Keratinocyte (primary cell): Measurements from ENCODE around the gene GSTT2B. TPM values are rescaled to one million over a fixed set of nuclear protein-coding genes. Genes with fewer than 3 reads are reported as not detected.

Experiments
- DNase-seq: peaks from one replicate; pipeline ENCODE4 v3.0.0-alpha.2; 2011; ENCODE audit warnings: low read depth, missing footprints, low spot score
- FAIRE-seq: peaks from 2 replicates; lab custom pipeline; 2011; peaks lifted over from hg19 to GRCh38; lab: Jason Lieb, UNC
- H2AFZ ChIP-seq: 2 replicates; pipeline ENCODE4 v1.6.0; 2012; ENCODE audit warnings: low read length, control low read depth, inconsistent platforms; ENCODE audit not compliant: control insufficient read depth
- H3K27ac ChIP-seq: 2 replicates; pipeline ENCODE4 v1.5.1; 2011; ENCODE audit warnings: low read length; ENCODE audit not compliant: control insufficient read depth, insufficient read depth
- H3K27me3 ChIP-seq: 3 replicates; pipeline ENCODE4 v1.6.0; 2011; ENCODE audit warnings: low read length; ENCODE audit not compliant: control insufficient read depth, insufficient read depth; ENCODE audit errors: extremely low read depth
- H3K36me3 ChIP-seq, 2 experiments: 2 replicates in 1 of 2; 3 replicates in 1 of 2; pipeline ENCODE4 v1.5.1; 2011; ENCODE audit warnings: low read length in 2 of 2, mild to moderate bottlenecking in 1 of 2; ENCODE audit not compliant: control insufficient read depth in 2 of 2, insufficient read depth in 2 of 2; ENCODE audit errors: extremely low read depth in 1 of 2
- H3K4me1 ChIP-seq: 3 replicates; pipeline ENCODE4 v1.5.1; 2011; ENCODE audit warnings: low read length; ENCODE audit not compliant: control insufficient read depth, insufficient read depth; ENCODE audit errors: extremely low read depth
- H3K4me2 ChIP-seq: 3 replicates; pipeline ENCODE4 v1.6.0; 2011; ENCODE audit warnings: low read depth, low read length; ENCODE audit not compliant: control insufficient read depth, insufficient read depth; ENCODE audit errors: extremely low read depth
- H3K4me3 ChIP-seq, 3 experiments: fragments of 200-600 bp in 1 of 3; sonication (generic) in 1 of 3; 2 replicates in 2 of 3; 3 replicates in 1 of 3; pipeline ENCODE4 v1.5.1; 2011 to 2016; ENCODE audit warnings: low read length in 3 of 3, mild to moderate bottlenecking in 3 of 3, control low read depth in 2 of 3, inconsistent platforms in 1 of 3, low read depth in 1 of 3, mixed read lengths in 1 of 3, mixed run types in 1 of 3, moderate library complexity in 1 of 3; ENCODE audit not compliant: control insufficient read depth in 2 of 3, insufficient read depth in 2 of 3; ENCODE audit errors: extremely low read depth in 1 of 3
- H3K79me2 ChIP-seq: 2 replicates; pipeline ENCODE4 v1.6.0; 2012; ENCODE audit warnings: low read length; ENCODE audit not compliant: control insufficient read depth, insufficient read depth
- H3K9ac ChIP-seq: 3 replicates; pipeline ENCODE4 v1.6.0; 2011; ENCODE audit warnings: low read length; ENCODE audit not compliant: control insufficient read depth, insufficient read depth; ENCODE audit errors: extremely low read depth
- H3K9me1 ChIP-seq: 3 replicates; pipeline ENCODE4 v1.6.0; 2011; ENCODE audit warnings: low read length; ENCODE audit not compliant: control insufficient read depth, insufficient read depth; ENCODE audit errors: extremely low read depth
- H3K9me3 ChIP-seq: 2 replicates; pipeline ENCODE4 v1.5.1; 2012; ENCODE audit warnings: low read depth, low read length; ENCODE audit not compliant: control insufficient read depth
- H4K20me1 ChIP-seq: 3 replicates; pipeline ENCODE4 v1.6.0; 2011; ENCODE audit warnings: low read length; ENCODE audit not compliant: control insufficient read depth, insufficient read depth; ENCODE audit errors: extremely low read depth
- EZH2 ChIP-seq: IDR thresholded peaks from one replicate; pipeline ENCODE4 v1.6.1; 2012; ENCODE audit warnings: inconsistent platforms, mild to moderate bottlenecking, low read length, moderate library complexity
- dilution Hi-C: fragments of 300-500 bp; cut with MboI; formaldehyde crosslinking; loops from one replicate; pipeline ENCODE4 v1.7.0; 2020; ENCODE audit warnings: low sequenced_read_pairs; ENCODE audit not compliant: extremely low pct_ligation_motif_present
- polyA plus RNA-seq, 5 experiments: library from polyadenylated mRNA; depleted of rRNA in 3 of 5; stranded (reverse) in 3 of 5; stranded (forward) in 1 of 5; unstranded in 1 of 5; fragments of >200 nt; gene quantifications; 1 replicate in 1 of 5; 2 replicates in 3 of 5; 3 replicates in 1 of 5; pipeline versions ENCODE4 v1.2.1 to v1.2.3, GENCODE V29; 2011 to 2012; ENCODE audit warnings: missing spikeins in 2 of 5, low read depth in 1 of 5, low replicate concordance in 1 of 5
- TF ChIP-seq, protein P1 (sequence below), 3 experiments: IDR thresholded peaks in 1 of 3; conservative IDR thresholded peaks in 1 of 3; optimal IDR thresholded peaks in 1 of 3; 2 replicates in 2 of 3; 3 replicates in 1 of 3; pipeline versions ENCODE3 to v1.5.1; 2011; ENCODE audit warnings: low read length in 3 of 3, mild to moderate bottlenecking in 3 of 3, moderate library complexity in 2 of 3, control low read depth in 1 of 3, inconsistent platforms in 1 of 3; ENCODE audit not compliant: insufficient read depth in 2 of 3; ENCODE audit errors: extremely low read depth in 1 of 3

The GSTT2B gene
- polyA plus RNA-seq, 1 donor (not counting 4 experiments of a cell fraction or from before 2014, with no cell fraction given): 15.5 TPM

- Histone ChIP-seq H2AFZ (no peak overlapping the region), H3K4me2 (no peak overlapping the region), H3K4me3 (no peak overlapping the region), H3K36me3 (no peaks in the 10 kb centered on the region), H3K9me3 (no peaks in the 10 kb centered on the region), H3K4me1 (peaks cover 11% of the 10 kb centered on the region), H3K9ac (no peak overlapping the region), H3K27ac (no peak overlapping the region), H3K27me3 (no peaks in the 10 kb centered on the region), H3K79me2 (no peaks in the 10 kb centered on the region), H4K20me1 (no peaks in the 10 kb centered on the region), H3K9me1 (no peaks in the 10 kb centered on the region)
- TF ChIP-seq EZH2: no peak
- TF ChIP-seq, protein P1, sequence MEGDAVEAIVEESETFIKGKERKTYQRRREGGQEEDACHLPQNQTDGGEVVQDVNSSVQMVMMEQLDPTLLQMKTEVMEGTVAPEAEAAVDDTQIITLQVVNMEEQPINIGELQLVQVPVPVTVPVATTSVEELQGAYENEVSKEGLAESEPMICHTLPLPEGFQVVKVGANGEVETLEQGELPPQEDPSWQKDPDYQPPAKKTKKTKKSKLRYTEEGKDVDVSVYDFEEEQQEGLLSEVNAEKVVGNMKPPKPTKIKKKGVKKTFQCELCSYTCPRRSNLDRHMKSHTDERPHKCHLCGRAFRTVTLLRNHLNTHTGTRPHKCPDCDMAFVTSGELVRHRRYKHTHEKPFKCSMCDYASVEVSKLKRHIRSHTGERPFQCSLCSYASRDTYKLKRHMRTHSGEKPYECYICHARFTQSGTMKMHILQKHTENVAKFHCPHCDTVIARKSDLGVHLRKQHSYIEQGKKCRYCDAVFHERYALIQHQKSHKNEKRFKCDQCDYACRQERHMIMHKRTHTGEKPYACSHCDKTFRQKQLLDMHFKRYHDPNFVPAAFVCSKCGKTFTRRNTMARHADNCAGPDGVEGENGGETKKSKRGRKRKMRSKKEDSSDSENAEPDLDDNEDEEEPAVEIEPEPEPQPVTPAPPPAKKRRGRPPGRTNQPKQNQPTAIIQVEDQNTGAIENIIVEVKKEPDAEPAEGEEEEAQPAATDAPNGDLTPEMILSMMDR (optimal IDR thresholded peaks at IDR 0.05 in 1 of 3, IDR thresholded peaks at IDR 0.05 in 1 of 3, conservative IDR thresholded peaks at IDR 0.05 in 1 of 3; ENCODE audit: extremely low read depth in 1 of 3, insufficient read depth in 2 of 3, low read length in 3 of 3): no peak
- dilution Hi-C loops: no loop called here
- no peak for DNase-seq
- no peak for FAIRE-seq
These were observed 45.7 kb downstream of the GSTT2B start for GRCh38 chr22:23915290-23915689.

GRCh38 chr22:23913661-23914353 lies 47.2 kb downstream of the GSTT2B start:
- peaks cover 5% of the 10 kb centered on the region for H3K4me1 ChIP-seq
- dilution Hi-C loops: no loop called here
- no peaks in the 10 kb centered on the region for H3K36me3 ChIP-seq
- H3K9me3 ChIP-seq: no peaks in the 10 kb centered on the region
- H3K4me3 ChIP-seq: peak overlapping the region; percentile 53 to 87 (median 81)
- no peaks in the 10 kb centered on the region for H3K9me1 ChIP-seq
- H3K79me2 ChIP-seq: no peaks in the 10 kb centered on the region
- DNase-seq (peak; percentile 85), FAIRE-seq (peak; percentile 46)
- peak overlapping the region; percentile 91 for H3K9ac ChIP-seq
- peak overlapping the region; percentile 85 for H3K27ac ChIP-seq
- peak overlapping the region; percentile 96 for H3K4me2 ChIP-seq
- TF ChIP-seq EZH2: no peak
- TF ChIP-seq, protein P1 (optimal IDR thresholded peaks at IDR 0.05 in 1 of 3, IDR thresholded peaks at IDR 0.05 in 1 of 3, conservative IDR thresholded peaks at IDR 0.05 in 1 of 3; ENCODE audit: extremely low read depth in 1 of 3, insufficient read depth in 2 of 3, low read length in 3 of 3): no peak
- no peaks in the 10 kb centered on the region for H4K20me1 ChIP-seq
- H2AFZ ChIP-seq: peak overlapping the region; percentile 91
- H3K27me3 ChIP-seq: no peaks in the 10 kb centered on the region
